Uterus (tissue), 4 donors: ENCODE results near the gene ASIC2. TPM values are rescaled to one million over a fixed set of nuclear protein-coding genes. Genes with fewer than 3 reads are reported as not detected.

Source experiments
- DNase-seq, 2 donors: peaks; one replicate each; pipeline ENCODE4 v3.0.0-alpha.2; 2019 to 2020
- H3K27ac ChIP-seq, 2 donors: fragments of 200-600 bp; sonication (generic); 1 replicate in 1 of 2; 2 replicates in 1 of 2; pipeline ENCODE4 v1.5.1; 2016 to 2018
- H3K27me3 ChIP-seq, 2 donors: fragments of 200-600 bp; sonication (generic); one replicate each; pipeline ENCODE4 v1.5.1; 2018 to 2019; ENCODE audit warnings: control low read depth in 1 of 2
- H3K36me3 ChIP-seq, 2 donors: fragments of 200-600 bp; sonication (generic); one replicate each; pipeline ENCODE4 v1.5.1; 2019; ENCODE audit warnings: control low read depth in 1 of 2
- H3K4me1 ChIP-seq, 2 donors: fragments of 200-600 bp; sonication (generic); one replicate each; pipeline ENCODE4 v1.5.1; 2018 to 2019; ENCODE audit warnings: control low read depth in 1 of 2
- H3K4me3 ChIP-seq, 2 donors: fragments of 200-600 bp; sonication (generic); 1 replicate in 1 of 2; 2 replicates in 1 of 2; pipeline ENCODE4 v1.5.1; 2018 to 2019; ENCODE audit warnings: mild to moderate bottlenecking in 1 of 2
- H3K9me3 ChIP-seq, 2 donors: fragments of 200-600 bp; sonication (generic); one replicate each; pipeline ENCODE4 v1.5.1; 2019; ENCODE audit warnings: control low read depth in 1 of 2
- CTCF ChIP-seq, 4 experiments: fragments of 200-600 bp in 2 of 4; fragments of 450-650 bp in 2 of 4; sonication (generic) in 2 of 4; IDR thresholded peaks; one replicate each; pipeline ENCODE4 v1.5.1; 2016 to 2019; ENCODE audit warnings: antibody characterized with exemption in 4 of 4, mild to moderate bottlenecking in 2 of 4, moderate library complexity in 1 of 4
- POLR2A ChIP-seq, 2 donors: fragments of 450-650 bp; IDR thresholded peaks; one replicate each; pipeline ENCODE4 v1.6.1; 2016; ENCODE audit warnings: antibody characterized with exemption in 2 of 2, mild to moderate bottlenecking in 1 of 2, moderate library complexity in 1 of 2
- intact Hi-C: fragments of 100-400 bp; cut with DNase I; formaldehyde crosslinking; loops from one replicate; pipeline ENCODE4 v1.15.1; 2023; ENCODE audit warnings: low total_unique reads
- total RNA-seq, 4 donors: library from RNA; depleted of rRNA in 3 of 4; stranded (reverse); fragments of >200 nt in 3 of 4; gene quantifications; one replicate each; pipeline versions ENCODE4 v1.1.0 to v1.2.4, GENCODE V29; 2014 to 2023
- donor health status: DM: yes; HTN: yes; CAD: no.

Gene ASIC2
- total RNA-seq, 4 donors from 2014 or later = 1.2 to 1.4 TPM; not detected in 2

GRCh38 chr17:33014751-33015150 lies 278.3 kb downstream of the ASIC2 start:
- H3K9me3 ChIP-seq = no peaks in the 10 kb centered on the region
- H3K27me3 ChIP-seq = no peaks in the 10 kb centered on the region
- DNase-seq = no peak
- no peaks in the 10 kb centered on the region for H3K36me3 ChIP-seq
- intact Hi-C loops = loop anchor here (10.0 kb wide), 1 partner anchor 80 kb away; no protein-coding TSS in a partner anchor
- H3K27ac ChIP-seq = no peak overlapping the region
- TF ChIP-seq POLR2A (IDR thresholded peaks at IDR 0.05) (no peak), CTCF (IDR thresholded peaks at IDR 0.05) (no peak)
- H3K4me3 ChIP-seq = no peak overlapping the region
- H3K4me1 ChIP-seq = no peaks in the 10 kb centered on the region

- no peaks in the 10 kb centered on the region for H3K4me1 ChIP-seq
- H3K27ac ChIP-seq = no peak overlapping the region
- no peak for TF ChIP-seq POLR2A (IDR thresholded peaks at IDR 0.05)
- TF ChIP-seq CTCF (IDR thresholded peaks at IDR 0.05) = no peak
- intact Hi-C loops = loop anchor here (10.0 kb wide), 1 partner anchor 81 kb away; no protein-coding TSS in a partner anchor
- H3K36me3 ChIP-seq = no peaks in the 10 kb centered on the region
- no peak for DNase-seq
- no peak overlapping the region for H3K4me3 ChIP-seq
- no peaks in the 10 kb centered on the region for H3K27me3 ChIP-seq
- H3K9me3 ChIP-seq = no peaks in the 10 kb centered on the region
Observed at GRCh38 chr17:33013596-33014375, 279.3 kb downstream of the ASIC2 start.

DNA sequence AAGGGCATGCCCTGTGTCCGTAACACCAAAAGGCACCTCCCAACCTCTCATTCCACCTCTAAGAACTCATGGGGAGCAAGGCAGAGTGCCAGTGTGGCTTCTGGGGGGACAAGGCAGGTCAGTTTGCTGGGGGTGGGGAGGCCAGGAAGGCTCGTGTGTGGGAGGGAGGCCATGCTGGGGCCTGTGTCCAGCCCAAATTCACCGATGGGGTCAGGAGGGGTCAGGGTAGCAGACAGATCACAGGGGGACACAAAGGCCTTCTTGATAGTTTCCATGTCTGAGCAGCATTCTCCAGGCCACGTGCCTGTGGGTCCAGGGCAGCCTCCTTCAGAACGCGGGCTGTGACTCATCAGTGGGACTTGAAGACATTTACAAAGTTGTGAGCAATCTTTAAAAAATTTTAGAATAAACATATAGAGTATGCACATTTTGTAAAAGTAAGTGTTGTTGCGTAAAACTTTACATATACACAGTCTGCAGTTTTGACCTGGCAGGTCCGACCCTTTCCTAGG lies 280.5 kb downstream of the ASIC2 start:
- Histone ChIP-seq H3K4me1 (no peaks in the 10 kb centered on the region), H3K27me3 (no peaks in the 10 kb centered on the region), H3K27ac (no peak overlapping the region), H3K9me3 (no peaks in the 10 kb centered on the region), H3K36me3 (no peaks in the 10 kb centered on the region), H3K4me3 (no peak overlapping the region)
- TF ChIP-seq CTCF (IDR thresholded peaks at IDR 0.05) = no peak
- TF ChIP-seq POLR2A (IDR thresholded peaks at IDR 0.05) = no peak
- no peak for DNase-seq
- intact Hi-C loops = loop anchor here (10.0 kb wide), 1 partner anchor 82 kb away; no protein-coding TSS in a partner anchor

DNA sequence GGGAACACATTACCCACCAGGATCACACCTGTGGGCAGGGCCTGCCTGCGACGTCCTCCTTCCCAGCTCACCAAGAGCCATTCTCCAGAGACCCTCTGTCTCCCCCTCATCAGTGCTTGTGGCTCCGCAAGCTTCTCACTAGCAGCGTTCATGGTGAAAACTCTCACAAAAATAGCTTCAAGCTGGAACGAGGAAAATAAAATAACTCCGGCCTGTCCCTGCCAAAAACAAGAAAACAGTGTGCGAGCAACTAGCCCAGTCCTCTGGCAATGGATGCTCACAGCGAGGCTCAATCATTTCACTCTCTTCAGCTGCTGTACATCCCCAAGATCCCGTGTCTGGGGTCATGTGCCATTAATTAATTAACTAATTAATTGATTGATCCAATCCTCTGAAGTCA lies 283.5 kb downstream of the ASIC2 start:
- Histone ChIP-seq H3K27me3 (no peaks in the 10 kb centered on the region), H3K4me3 (no peak overlapping the region), H3K4me1 (no peaks in the 10 kb centered on the region), H3K27ac (no peak overlapping the region), H3K36me3 (no peaks in the 10 kb centered on the region), H3K9me3 (no peaks in the 10 kb centered on the region)
- TF ChIP-seq POLR2A (IDR thresholded peaks at IDR 0.05) = no peak
- intact Hi-C loops = loop anchor here (10.0 kb wide), 1 partner anchor 85 kb away; no protein-coding TSS in a partner anchor
- no peak for DNase-seq

GRCh38 chr17:33007186-33007585 lies 285.9 kb downstream of the ASIC2 start:
- H3K27me3 ChIP-seq = no peaks in the 10 kb centered on the region
- TF ChIP-seq CTCF (IDR thresholded peaks at IDR 0.05) (no peak), POLR2A (IDR thresholded peaks at IDR 0.05) (no peak)
- no peak overlapping the region for H3K27ac ChIP-seq
- intact Hi-C loops = no loop called here
- H3K9me3 ChIP-seq = no peaks in the 10 kb centered on the region
- no peaks in the 10 kb centered on the region for H3K4me1 ChIP-seq
- H3K36me3 ChIP-seq = no peaks in the 10 kb centered on the region
- no peak for DNase-seq
- no peak overlapping the region for H3K4me3 ChIP-seq
